ENCODE data around the gene MSANTD1. TPM values are rescaled to one million over a fixed set of nuclear protein-coding genes. Genes with fewer than 3 reads are reported as not detected.

The MSANTD1 gene
- total RNA-seq, 1 donor from 2014 or later: 1.9 TPM

DNA sequence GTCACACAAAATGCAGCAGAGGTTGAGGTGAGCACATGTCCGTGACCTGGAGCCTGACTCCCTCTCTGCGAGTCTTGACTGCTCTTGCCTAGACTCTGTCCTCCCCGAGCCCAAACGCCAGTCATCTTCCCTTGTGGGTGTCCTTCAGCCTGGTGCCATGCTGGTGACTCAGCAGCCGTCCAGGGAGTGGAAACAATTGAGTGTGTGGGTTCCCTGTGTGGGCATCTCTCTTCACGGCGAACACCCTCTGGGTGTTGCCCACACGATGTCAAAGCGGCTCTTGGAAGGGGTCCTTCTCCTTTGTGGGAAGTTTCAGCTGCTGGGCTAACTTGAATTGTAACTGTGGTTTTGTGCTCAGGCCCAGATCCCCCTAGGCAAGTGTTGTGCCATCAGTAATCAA lies 17.5 kb upstream of the MSANTD1 start:
- Histone ChIP-seq H3K36me3 (peaks cover 94% of the 10 kb centered on the region), H3K4me1 (peaks cover 5% of the 10 kb centered on the region), H3K4me3 (no peak overlapping the region), H3K27me3 (ENCODE audit: low read depth) (no peaks in the 10 kb centered on the region), H3K27ac (no peak overlapping the region), H3K9me3 (no peaks in the 10 kb centered on the region)
- intact Hi-C loops (cut with DNase I): no loop called here
- DNase-seq (peak; percentile 22), ATAC-seq (no peak)
- no peak for TF ChIP-seq CTCF (IDR thresholded peaks at IDR 0.05)

DNA sequence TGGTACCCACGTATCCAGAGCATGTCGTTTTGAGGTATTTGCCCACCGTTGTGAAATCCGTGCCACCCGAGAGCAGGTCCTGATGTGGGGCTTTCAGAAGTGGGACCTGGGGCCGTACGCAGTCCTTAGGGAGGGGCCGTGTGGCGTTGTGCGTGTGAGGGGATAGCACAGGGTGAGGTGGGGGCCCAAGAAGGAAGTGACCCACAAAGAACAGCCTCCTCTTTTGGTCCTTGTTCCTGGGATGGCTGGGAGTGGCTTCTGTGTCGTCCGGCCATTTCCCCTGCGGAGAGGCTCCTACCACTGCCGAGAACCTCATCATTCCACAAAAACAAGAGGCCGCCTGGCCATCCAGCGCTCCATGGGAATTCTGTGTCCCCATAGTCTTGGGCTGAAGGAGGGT lies 17.0 kb upstream of the MSANTD1 start:
- no peaks in the 10 kb centered on the region for H3K27me3 ChIP-seq (ENCODE audit: low read depth)
- no peak overlapping the region for H3K4me3 ChIP-seq
- DNase-seq: peak; percentile 18
- no peaks in the 10 kb centered on the region for H3K9me3 ChIP-seq
- H3K36me3 ChIP-seq: peaks cover 94% of the 10 kb centered on the region
- no peak for ATAC-seq
- H3K4me1 ChIP-seq: no peaks in the 10 kb centered on the region
- intact Hi-C loops (cut with DNase I): no loop called here
- no peak overlapping the region for H3K27ac ChIP-seq
- no peak for TF ChIP-seq CTCF (IDR thresholded peaks at IDR 0.05)

- Histone ChIP-seq H3K9me3 (no peaks in the 10 kb centered on the region), H3K4me1 (no peaks in the 10 kb centered on the region), H3K4me3 (no peak overlapping the region), H3K27me3 (ENCODE audit: low read depth) (no peaks in the 10 kb centered on the region), H3K36me3 (peaks cover 100% of the 10 kb centered on the region), H3K27ac (no peak overlapping the region)
- intact Hi-C loops (cut with DNase I): no loop called here
- no peak for TF ChIP-seq CTCF (IDR thresholded peaks at IDR 0.05)
- ATAC-seq (no peak), DNase-seq (peak; percentile 35)
Measured at GRCh38 chr4:3232871-3233271, 16.1 kb upstream of the MSANTD1 start.

GRCh38 chr4:3233391-3234071 lies 15.4 kb upstream of the MSANTD1 start:
- peaks cover 100% of the 10 kb centered on the region for H3K36me3 ChIP-seq

DNA sequence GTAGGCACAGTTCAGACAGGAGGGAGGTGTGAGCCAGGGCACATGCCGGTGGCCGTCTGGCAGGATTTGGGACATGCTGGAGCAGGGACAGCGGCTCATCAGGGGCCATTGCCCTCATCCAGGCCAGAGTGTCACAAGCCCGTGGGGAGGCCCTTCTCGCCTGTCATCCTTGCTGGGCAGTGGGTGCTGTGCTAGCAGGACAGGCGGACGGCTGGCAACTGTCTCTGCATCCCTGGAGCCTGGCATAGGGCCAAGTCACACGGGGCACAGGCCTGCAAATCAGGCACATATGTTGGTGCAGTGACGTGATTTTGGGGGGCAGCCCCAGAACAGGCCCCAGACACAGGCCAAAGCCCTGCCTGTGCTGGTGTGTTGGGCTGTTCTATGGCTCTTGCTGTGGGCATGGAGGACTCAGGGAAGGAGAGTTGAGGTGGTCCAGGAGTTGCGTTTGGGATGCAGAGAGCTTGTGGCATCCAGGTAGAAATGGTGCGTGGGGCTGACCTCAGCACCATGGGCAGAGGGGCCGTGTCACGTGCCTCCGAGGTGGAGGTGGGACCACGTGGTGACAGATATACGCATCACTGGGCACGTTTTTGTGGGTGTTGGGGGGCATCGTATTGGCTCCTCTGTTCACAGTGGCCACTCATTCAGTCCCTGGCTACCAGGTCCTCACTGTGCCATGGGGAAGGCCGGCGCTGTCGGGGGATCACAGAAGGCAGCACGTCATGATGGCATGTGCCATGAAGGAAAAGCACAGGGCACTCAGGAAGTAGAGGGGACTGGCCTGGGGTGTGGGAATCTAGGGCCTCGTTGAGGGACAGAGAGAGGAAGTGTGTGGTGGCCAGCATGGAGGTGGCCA lies 14.6 kb upstream of the MSANTD1 start:
- intact Hi-C loops (cut with DNase I): no loop called here
- no peak for TF ChIP-seq CTCF (IDR thresholded peaks at IDR 0.05)
- H3K4me1 ChIP-seq: no peaks in the 10 kb centered on the region
- no peaks in the 10 kb centered on the region for H3K27me3 ChIP-seq (ENCODE audit: low read depth)
- no peak overlapping the region for H3K4me3 ChIP-seq
- no peak overlapping the region for H3K27ac ChIP-seq
- H3K9me3 ChIP-seq: no peaks in the 10 kb centered on the region
- peak; percentile 43 for DNase-seq
- H3K36me3 ChIP-seq: peaks cover 100% of the 10 kb centered on the region
- ATAC-seq: no peak

More at GRCh38 chr4:3233391-3234071, 15.4 kb upstream of the MSANTD1 start:
- Histone ChIP-seq H3K27me3 (ENCODE audit: low read depth) (no peaks in the 10 kb centered on the region), H3K4me1 (no peaks in the 10 kb centered on the region), H3K9me3 (no peaks in the 10 kb centered on the region), H3K27ac (no peak overlapping the region), H3K4me3 (no peak overlapping the region)
- ATAC-seq: no peak
- no peak for TF ChIP-seq CTCF (IDR thresholded peaks at IDR 0.05)
- intact Hi-C loops (cut with DNase I): no loop called here
- no peak for DNase-seq
